ENCODE data around the gene PGBD2. TPM values are rescaled to one million over a fixed set of nuclear protein-coding genes. Genes with fewer than 3 reads are reported as not detected.

PGBD2 gene
- total and polyA plus RNA-seq, 9 of the 15 experiments (the other 6 are each of a cell fraction or from before 2014, with no cell fraction given) = 11.9 to 21.8 (median 14.7) TPM

DNA sequence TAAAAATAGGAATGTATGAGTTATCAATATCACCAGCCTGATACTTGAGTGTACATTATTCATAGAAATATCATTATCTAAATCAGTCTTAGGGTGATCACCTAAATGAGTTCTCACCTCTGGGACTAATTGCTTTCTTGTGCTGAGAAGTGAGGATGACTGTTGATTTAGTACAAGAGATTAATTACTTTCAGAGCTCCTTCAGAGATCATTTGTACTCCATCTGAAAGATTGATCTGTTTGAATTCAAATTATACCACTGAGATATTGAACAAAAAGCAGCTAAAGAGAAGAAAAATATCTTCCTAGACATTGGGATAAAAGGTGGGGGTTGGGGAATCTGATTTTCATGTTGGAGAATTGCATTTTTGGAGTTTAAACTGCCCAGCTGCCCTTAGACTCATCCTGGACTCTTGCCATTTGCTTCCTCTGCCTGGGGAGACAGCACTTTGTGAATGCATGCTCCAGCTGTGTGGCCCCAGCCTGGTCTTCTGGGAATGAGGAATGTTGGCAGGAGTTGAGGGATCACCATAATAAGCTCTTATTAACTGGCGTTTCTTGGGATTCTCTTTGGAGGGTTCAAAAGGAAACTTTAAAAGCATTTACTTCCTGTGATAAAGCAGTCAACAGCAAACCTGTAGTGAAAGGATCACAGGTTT lies 19.7 kb upstream of the PGBD2 start (continued):
- TF ChIP-seq, protein P1, sequence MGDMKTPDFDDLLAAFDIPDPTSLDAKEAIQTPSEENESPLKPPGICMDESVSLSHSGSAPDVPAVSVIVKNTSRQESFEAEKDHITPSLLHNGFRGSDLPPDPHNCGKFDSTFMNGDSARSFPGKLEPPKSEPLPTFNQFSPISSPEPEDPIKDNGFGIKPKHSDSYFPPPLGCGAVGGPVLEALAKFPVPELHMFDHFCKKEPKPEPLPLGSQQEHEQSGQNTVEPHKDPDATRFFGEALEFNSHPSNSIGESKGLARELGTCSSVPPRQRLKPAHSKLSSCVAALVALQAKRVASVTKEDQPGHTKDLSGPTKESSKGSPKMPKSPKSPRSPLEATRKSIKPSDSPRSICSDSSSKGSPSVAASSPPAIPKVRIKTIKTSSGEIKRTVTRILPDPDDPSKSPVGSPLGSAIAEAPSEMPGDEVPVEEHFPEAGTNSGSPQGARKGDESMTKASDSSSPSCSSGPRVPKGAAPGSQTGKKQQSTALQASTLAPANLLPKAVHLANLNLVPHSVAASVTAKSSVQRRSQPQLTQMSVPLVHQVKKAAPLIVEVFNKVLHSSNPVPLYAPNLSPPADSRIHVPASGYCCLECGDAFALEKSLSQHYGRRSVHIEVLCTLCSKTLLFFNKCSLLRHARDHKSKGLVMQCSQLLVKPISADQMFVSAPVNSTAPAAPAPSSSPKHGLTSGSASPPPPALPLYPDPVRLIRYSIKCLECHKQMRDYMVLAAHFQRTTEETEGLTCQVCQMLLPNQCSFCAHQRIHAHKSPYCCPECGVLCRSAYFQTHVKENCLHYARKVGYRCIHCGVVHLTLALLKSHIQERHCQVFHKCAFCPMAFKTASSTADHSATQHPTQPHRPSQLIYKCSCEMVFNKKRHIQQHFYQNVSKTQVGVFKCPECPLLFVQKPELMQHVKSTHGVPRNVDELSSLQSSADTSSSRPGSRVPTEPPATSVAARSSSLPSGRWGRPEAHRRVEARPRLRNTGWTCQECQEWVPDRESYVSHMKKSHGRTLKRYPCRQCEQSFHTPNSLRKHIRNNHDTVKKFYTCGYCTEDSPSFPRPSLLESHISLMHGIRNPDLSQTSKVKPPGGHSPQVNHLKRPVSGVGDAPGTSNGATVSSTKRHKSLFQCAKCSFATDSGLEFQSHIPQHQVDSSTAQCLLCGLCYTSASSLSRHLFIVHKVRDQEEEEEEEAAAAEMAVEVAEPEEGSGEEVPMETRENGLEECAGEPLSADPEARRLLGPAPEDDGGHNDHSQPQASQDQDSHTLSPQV (IDR thresholded peaks at IDR 0.05) = peak; percentile 49; the same call in 1 of the 2 replicates
- TF ChIP-seq BRD4 (IDR thresholded peaks at IDR 0.05) = no peak
- no peak for TF ChIP-seq IFI16 (CRISPR knock-in tag; IDR thresholded peaks at IDR 0.05)
- TF ChIP-seq YBX1 (IDR thresholded peaks at IDR 0.05) = no peak
- no peak for TF ChIP-seq SUPT5H (IDR thresholded peaks at IDR 0.05)
- TF ChIP-seq, protein P2, sequence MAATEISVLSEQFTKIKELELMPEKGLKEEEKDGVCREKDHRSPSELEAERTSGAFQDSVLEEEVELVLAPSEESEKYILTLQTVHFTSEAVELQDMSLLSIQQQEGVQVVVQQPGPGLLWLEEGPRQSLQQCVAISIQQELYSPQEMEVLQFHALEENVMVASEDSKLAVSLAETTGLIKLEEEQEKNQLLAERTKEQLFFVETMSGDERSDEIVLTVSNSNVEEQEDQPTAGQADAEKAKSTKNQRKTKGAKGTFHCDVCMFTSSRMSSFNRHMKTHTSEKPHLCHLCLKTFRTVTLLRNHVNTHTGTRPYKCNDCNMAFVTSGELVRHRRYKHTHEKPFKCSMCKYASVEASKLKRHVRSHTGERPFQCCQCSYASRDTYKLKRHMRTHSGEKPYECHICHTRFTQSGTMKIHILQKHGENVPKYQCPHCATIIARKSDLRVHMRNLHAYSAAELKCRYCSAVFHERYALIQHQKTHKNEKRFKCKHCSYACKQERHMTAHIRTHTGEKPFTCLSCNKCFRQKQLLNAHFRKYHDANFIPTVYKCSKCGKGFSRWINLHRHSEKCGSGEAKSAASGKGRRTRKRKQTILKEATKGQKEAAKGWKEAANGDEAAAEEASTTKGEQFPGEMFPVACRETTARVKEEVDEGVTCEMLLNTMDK (IDR thresholded peaks at IDR 0.05; ENCODE audit: borderline replicate concordance, insufficient read depth, low read depth, low read length, poor library complexity, severe bottlenecking) = no peak
- TF ChIP-seq ZNF140 (CRISPR knock-in tag; IDR thresholded peaks at IDR 0.05) = no peak
- no peak for TF ChIP-seq ZNF444 (CRISPR knock-in tag; IDR thresholded peaks at IDR 0.05)
- peak; percentile 41; the same call in 1 of the 2 replicates for TF ChIP-seq SMAD4 (CRISPR knock-in tag; conservative IDR thresholded peaks at IDR 0.05)
- TF ChIP-seq KLF13 (tag; IDR thresholded peaks at IDR 0.05; ENCODE audit: borderline replicate concordance, low read depth) = no peak
- TF ChIP-seq CEBPB (tag; IDR thresholded peaks at IDR 0.05) = no peak
- TF ChIP-seq, protein P3, sequence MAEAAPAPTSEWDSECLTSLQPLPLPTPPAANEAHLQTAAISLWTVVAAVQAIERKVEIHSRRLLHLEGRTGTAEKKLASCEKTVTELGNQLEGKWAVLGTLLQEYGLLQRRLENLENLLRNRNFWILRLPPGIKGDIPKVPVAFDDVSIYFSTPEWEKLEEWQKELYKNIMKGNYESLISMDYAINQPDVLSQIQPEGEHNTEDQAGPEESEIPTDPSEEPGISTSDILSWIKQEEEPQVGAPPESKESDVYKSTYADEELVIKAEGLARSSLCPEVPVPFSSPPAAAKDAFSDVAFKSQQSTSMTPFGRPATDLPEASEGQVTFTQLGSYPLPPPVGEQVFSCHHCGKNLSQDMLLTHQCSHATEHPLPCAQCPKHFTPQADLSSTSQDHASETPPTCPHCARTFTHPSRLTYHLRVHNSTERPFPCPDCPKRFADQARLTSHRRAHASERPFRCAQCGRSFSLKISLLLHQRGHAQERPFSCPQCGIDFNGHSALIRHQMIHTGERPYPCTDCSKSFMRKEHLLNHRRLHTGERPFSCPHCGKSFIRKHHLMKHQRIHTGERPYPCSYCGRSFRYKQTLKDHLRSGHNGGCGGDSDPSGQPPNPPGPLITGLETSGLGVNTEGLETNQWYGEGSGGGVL (CRISPR knock-in tag; IDR thresholded peaks at IDR 0.05) = no peak
- TF ChIP-seq SRSF7 (optimal IDR thresholded peaks at IDR 0.05; ENCODE audit: low read depth, low read length) = no peak
- TF ChIP-seq MEIS2 (IDR thresholded peaks at IDR 0.05; ENCODE audit: partially characterized antibody) = peak; percentile 63
- no peak for TF ChIP-seq CHD1 (IDR thresholded peaks at IDR 0.05; ENCODE audit: low read length)
- TF ChIP-seq, protein P4, sequence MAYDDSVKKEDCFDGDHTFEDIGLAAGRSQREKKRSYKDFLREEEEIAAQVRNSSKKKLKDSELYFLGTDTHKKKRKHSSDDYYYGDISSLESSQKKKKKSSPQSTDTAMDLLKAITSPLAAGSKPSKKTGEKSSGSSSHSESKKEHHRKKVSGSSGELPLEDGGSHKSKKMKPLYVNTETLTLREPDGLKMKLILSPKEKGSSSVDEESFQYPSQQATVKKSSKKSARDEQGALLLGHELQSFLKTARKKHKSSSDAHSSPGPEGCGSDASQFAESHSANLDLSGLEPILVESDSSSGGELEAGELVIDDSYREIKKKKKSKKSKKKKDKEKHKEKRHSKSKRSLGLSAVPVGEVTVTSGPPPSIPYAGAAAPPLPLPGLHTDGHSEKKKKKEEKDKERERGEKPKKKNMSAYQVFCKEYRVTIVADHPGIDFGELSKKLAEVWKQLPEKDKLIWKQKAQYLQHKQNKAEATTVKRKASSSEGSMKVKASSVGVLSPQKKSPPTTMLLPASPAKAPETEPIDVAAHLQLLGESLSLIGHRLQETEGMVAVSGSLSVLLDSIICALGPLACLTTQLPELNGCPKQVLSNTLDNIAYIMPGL (CRISPR knock-in tag; IDR thresholded peaks at IDR 0.05) = no peak
- no peak for TF ChIP-seq POLR3A (IDR thresholded peaks at IDR 0.05; ENCODE audit: borderline replicate concordance, extremely low read depth, insufficient read depth, insufficient read length)
